ENCODE results near the gene PUS10.

PUS10 gene

DNA sequence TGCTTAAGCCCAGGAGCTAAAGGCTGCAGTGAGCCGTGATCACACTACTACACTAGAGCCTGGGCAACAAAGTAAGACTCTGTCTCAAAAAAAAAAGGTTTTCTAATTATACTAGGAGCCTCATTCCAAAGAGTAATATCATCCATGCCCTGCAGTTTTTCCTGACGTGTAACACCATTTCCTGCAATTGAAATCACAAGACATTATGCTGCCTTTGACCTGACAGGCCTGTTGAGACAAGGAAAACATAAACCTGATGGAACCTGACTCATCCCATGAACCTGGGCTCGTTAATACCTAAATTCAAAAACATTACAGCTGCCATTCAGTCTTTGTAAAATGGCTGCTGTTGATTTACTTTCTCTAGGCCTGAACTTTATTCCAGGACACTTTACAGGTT, 59.3 kb downstream of the PUS10 start:
- DNase-seq (ENCODE audit: low read depth in 1 of 2, low spot score in 1 of 2) = no peak

GRCh38 chr2:60958361-60958760, 59.7 kb downstream of the PUS10 start:
- no peak overlapping the region for H3K27ac ChIP-seq (replicated peaks)
- no peaks in the 10 kb centered on the region for H3K27me3 ChIP-seq (ENCODE audit: insufficient read depth, poor library complexity, severe bottlenecking)
- H3K4me3 ChIP-seq (replicated peaks; ENCODE audit: insufficient read depth, low read length) = no peak overlapping the region
- no peak for TF ChIP-seq GABPA (IDR thresholded peaks at IDR 0.05; ENCODE audit: low read depth)
- TF ChIP-seq SPI1 (IDR thresholded peaks at IDR 0.05; ENCODE audit: borderline replicate concordance, low read depth) = no peak
- TF ChIP-seq, protein P1, sequence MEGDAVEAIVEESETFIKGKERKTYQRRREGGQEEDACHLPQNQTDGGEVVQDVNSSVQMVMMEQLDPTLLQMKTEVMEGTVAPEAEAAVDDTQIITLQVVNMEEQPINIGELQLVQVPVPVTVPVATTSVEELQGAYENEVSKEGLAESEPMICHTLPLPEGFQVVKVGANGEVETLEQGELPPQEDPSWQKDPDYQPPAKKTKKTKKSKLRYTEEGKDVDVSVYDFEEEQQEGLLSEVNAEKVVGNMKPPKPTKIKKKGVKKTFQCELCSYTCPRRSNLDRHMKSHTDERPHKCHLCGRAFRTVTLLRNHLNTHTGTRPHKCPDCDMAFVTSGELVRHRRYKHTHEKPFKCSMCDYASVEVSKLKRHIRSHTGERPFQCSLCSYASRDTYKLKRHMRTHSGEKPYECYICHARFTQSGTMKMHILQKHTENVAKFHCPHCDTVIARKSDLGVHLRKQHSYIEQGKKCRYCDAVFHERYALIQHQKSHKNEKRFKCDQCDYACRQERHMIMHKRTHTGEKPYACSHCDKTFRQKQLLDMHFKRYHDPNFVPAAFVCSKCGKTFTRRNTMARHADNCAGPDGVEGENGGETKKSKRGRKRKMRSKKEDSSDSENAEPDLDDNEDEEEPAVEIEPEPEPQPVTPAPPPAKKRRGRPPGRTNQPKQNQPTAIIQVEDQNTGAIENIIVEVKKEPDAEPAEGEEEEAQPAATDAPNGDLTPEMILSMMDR (IDR thresholded peaks at IDR 0.05; ENCODE audit: insufficient read depth, low read length) = no peak
- TF ChIP-seq REST (IDR thresholded peaks at IDR 0.05; ENCODE audit: insufficient replicate concordance, low read depth) = no peak
- DNase-seq (ENCODE audit: low read depth in 1 of 2, low spot score in 1 of 2) = no peak

More for the DNA sequence above, 59.3 kb downstream of the PUS10 start:
- Histone ChIP-seq H3K27me3 (ENCODE audit: insufficient read depth, poor library complexity, severe bottlenecking) (no peaks in the 10 kb centered on the region), H3K4me3 (replicated peaks; ENCODE audit: insufficient read depth, low read length) (no peak overlapping the region), H3K27ac (replicated peaks) (no peak overlapping the region)
- no peak for TF ChIP-seq REST (IDR thresholded peaks at IDR 0.05; ENCODE audit: insufficient replicate concordance, low read depth)
- no peak for TF ChIP-seq POLR2AphosphoS5 (IDR thresholded peaks at IDR 0.05; ENCODE audit: low read depth)
- TF ChIP-seq GABPA (IDR thresholded peaks at IDR 0.05; ENCODE audit: low read depth) = no peak
- TF ChIP-seq SPI1 (IDR thresholded peaks at IDR 0.05; ENCODE audit: borderline replicate concordance, low read depth) = no peak
- TF ChIP-seq, protein P1 (IDR thresholded peaks at IDR 0.05; ENCODE audit: insufficient read depth, low read length) = no peak

DNA sequence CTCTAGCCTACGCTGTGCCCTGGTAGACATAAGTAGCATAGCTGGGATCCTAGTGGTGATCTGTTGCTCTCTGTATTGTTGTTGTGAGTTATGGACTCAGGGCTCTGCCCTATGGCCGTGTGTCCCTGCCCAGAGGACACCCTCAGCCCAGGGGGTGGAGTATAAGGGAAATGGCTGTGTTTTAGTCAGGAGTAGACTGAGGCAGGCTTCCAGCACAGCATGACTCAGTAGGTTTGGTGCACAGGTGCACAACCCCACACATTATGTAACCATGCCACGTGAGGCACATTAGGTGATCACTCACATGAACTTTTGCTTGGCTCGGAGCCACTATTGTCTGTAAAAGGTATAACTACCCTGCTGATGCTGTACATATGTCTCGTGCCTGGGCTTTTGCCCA, 60.4 kb downstream of the PUS10 start:
- no peak for TF ChIP-seq POLR2AphosphoS5 (IDR thresholded peaks at IDR 0.05; ENCODE audit: low read depth)
- TF ChIP-seq, protein P1 (IDR thresholded peaks at IDR 0.05; ENCODE audit: insufficient read depth, low read length) = no peak
- TF ChIP-seq SPI1 (IDR thresholded peaks at IDR 0.05; ENCODE audit: borderline replicate concordance, low read depth) = no peak
- TF ChIP-seq GABPA (IDR thresholded peaks at IDR 0.05; ENCODE audit: low read depth) = no peak
- no peak for TF ChIP-seq REST (IDR thresholded peaks at IDR 0.05; ENCODE audit: insufficient replicate concordance, low read depth)
- no peak overlapping the region for H3K27ac ChIP-seq (replicated peaks)
- no peak overlapping the region for H3K4me3 ChIP-seq (replicated peaks; ENCODE audit: insufficient read depth, low read length)
- no peak for DNase-seq (ENCODE audit: low read depth in 1 of 2, low spot score in 1 of 2)
- H3K27me3 ChIP-seq (ENCODE audit: insufficient read depth, poor library complexity, severe bottlenecking) = no peaks in the 10 kb centered on the region

Measured in HL-60 (cell line).